Adipose tissue (tissue), 3 donors: ENCODE results near the gene AIFM2. TPM values are rescaled to one million over a fixed set of nuclear protein-coding genes. Genes with fewer than 3 reads are reported as not detected.
A peak's percentile ranks its signal among the peaks of the same experiment; 100 is the strongest.
"Not testable (repeated sequence)": the region's sequence is repeated elsewhere in the genome, so short reads cannot be mapped to it uniquely, and the experiment has no call there.

Experiments used
- H3K27ac ChIP-seq: one replicate; pipeline ENCODE4 v1.5.1; 2013; ENCODE audit warnings: low read depth, low read length
- WGBS, 3 donors: extraction: QIAGEN DNeasy Blood & Tissue Kit; methylation state at CpG; one replicate each; pipeline ENCODE4 v1.1.7; 2013; 5-methylcytosine and 5-hydroxymethylcytosine counted together
- polyA plus RNA-seq, 3 donors: library from polyadenylated mRNA; stranded (reverse); fragments of 200-250 nt; gene quantifications; one replicate each; pipeline ENCODE4 v1.2.3, GENCODE V29; 2013
- donor health status: healthy with polysubstance abuse.
- donor health status: Bipolar disorder and iron deficiency.
- donor health status: healthy.

The AIFM2 gene
- 10 to 100 TPM; 12.3 to 88.0 (median 24.6) TPM for polyA plus RNA-seq

DNA sequence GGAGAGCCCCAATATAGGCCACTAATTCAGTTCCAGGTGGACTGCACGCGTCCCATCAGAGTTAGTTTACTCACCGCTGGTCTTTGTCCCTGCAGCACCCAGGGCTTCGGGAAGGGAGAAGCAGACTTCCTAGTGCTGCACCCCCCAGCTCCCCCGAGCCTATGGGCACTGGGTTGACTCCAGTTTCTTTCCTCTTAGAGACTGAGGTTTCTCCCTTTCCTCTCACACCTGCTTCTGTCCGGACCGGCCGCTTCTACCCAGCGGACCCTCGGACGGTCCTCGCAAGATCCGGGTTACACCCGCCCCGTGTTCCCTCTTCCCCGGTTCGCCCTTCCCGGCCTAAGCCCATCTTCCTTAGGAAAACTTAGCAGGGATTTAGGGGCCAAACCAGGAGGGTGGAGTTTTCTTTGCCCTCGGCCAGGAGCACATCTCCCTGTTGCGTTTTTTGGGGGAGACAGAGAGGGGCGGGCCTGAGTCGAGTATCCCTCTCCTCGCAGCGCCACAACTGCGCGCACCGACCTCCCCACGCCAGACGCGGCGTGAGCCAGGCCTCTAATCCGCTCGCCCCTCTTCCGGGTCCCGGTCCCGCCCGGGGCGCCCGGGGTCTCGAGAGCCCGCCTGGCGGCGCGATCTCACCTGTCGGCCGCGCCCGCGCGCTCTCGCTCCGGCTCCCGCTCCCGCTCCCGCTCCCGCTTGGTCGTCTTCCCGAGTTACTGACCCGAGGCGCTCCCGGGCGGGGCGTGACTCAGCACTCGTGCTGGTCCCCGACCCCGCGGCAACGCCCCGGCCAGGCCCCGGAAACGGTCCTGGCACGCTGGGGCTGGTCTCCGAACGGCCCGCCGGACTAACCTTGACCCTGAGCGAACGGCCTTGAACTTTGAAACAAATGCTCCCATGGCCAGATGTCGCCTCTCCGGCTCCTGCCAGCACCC is at the start of gene AIFM2:
Gene AIFM2 (minus strand): TSS at position 728 of the 932 bp plus-strand sequence. CDS start 8,741 bp downstream, outside the sequence.
- no peak within 1 kb of the TSS for H3K27ac ChIP-seq
- WGBS, 3 donors, result 3 to 7% (median 4%) methylated on average over 58 to 80 of the region's 80 CpGs

DNA sequence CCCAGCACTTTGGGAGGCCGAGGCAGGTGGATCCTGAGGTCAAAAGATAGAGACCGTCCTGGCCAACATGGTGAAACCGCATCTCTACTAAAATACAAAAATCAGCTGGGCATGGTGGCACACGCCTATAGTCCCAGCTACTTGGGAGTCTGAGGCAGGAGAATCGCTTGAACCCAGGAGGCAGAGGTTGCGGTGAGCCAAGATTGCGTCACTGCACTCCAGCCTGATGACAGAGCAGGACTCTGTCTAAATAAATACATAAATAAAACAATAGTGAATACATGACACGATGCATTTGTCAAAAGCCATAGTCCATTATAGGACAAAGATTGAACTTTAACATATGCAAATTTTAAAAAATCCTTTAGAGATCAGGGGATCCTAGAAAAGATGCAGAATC is 46.6 kb upstream of the AIFM2 start:
- H3K27ac ChIP-seq, result not testable (repeated sequence)
- WGBS, 3 donors, result 89 to 95% (median 91%) methylated on average over 8 of the region's 8 CpGs

GRCh38 chr10:70178139-70178725 is 45.6 kb upstream of the AIFM2 start:
- 78 to 84% (median 81%) methylated on average over 4 of the region's 4 CpGs for WGBS, 3 donors
- no peak overlapping the region for H3K27ac ChIP-seq

DNA sequence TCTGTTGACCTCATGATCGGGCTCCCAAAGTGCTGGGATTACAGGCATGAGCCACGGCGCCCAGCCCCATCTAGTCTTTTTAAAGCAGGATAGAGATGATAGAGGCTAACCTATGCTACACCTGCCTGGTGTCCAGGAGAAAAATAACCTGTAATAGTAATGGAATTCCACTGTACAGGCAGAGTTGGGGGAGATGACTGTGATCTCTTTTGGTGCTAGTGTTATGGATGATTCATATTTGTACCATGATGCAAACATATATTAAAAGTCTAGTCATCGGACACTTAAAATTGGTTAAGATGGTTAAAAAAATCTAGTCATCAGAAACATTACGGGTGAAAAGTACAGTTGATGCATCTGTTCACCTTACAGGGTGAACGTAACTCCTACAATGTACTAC is 43.8 kb upstream of the AIFM2 start:
- 76 to 78% (median 76%) methylated on average over 6 of the region's 6 CpGs for WGBS, 3 donors

DNA sequence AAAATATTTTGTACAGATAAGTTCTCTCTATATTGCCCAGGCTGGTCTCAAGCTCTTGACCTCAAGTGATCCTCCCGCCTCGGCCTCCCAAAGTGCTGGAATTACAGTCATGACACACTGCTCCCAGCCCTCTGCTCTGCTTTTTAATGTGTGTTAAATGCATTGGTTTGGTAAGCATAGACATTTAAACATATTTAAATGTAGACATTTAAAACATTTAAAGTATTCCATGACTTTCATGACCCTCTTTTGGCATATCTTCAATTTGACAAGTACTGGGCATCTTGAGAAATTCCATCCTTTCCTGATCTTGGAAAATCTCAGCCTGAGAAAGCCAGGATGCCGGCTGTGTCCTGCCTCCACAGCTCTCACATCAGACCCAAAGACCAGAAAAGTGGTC is 42.9 kb upstream of the AIFM2 start:
- no peak overlapping the region for H3K27ac ChIP-seq
- WGBS, 3 donors, result 90 to 94% (median 92%) methylated on average over 3 of the region's 3 CpGs

More for the DNA sequence above, 43.8 kb upstream of the AIFM2 start:
- no peak overlapping the region for H3K27ac ChIP-seq

DNA sequence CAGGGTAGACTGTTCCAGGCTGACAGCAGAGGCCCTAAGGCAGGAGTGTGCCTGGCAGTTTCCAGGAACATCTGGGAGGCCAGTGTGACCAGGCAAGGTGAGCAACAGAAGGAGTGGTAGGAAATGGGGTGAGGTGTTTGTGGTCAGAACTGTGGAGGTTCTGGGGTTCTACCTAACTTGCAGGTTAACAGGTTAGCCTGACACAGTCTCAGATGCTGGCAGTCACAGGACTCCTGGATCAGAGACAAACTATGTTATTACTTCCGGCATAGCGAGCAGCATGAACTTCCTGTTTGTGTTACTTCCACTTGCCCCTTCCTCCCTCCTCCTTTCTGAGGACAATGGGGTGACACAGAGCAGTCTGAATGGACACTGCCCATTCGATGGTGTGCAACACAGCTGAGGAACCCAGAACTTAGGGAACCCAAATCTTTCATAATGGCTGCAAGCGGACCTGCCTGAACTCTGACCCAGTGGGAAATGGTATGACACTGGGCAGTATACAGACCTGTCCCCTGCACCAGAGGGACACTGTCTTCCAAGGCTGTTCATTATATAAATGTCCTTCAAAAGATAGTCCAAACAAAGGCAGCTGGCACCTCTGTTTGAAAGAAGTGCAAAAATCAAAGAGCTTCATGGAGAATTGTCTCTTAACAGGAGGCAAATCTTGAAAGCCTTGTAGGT is 41.6 kb upstream of the AIFM2 start:
- WGBS, 3 donors, result 38 to 43% (median 41%) methylated on average over 4 of the region's 4 CpGs
- H3K27ac ChIP-seq, result no peak overlapping the region

GRCh38 chr10:70169649-70170364 is 37.2 kb upstream of the AIFM2 start:
- H3K27ac ChIP-seq, result peak overlapping the region; percentile 63
- 1% methylated on average over 33 to 40 of the region's 40 CpGs for WGBS, 3 donors

GRCh38 chr10:70169011-70169410 is 36.4 kb upstream of the AIFM2 start:
- WGBS, 3 donors, result 18 to 42% (median 18%) methylated on average over 2 of the region's 2 CpGs
- H3K27ac ChIP-seq, result no peak overlapping the region

GRCh38 chr10:70167246-70167645 is 34.6 kb upstream of the AIFM2 start:
- 84 to 90% (median 86%) methylated on average over 7 of the region's 7 CpGs for WGBS, 3 donors

DNA sequence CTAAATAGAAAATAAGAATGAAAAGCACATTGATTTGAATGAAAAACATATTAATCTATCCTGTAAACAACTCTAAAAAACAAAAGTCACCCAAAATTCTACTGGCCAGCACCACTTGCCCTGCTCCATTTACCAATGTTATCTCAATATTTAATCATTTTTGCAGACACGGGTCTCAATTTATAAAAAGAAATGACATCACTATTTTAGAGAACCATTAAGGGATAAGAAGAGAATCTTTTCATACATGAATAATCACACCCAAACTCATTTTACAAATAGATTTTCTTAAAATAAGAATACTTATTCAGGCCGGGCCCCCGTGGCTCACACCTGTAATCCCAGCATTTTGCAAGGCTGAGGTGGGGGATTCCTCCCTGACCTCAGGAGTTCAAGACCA is 33.8 kb upstream of the AIFM2 start:
- 74 to 83% (median 77%) methylated on average over 3 of the region's 3 CpGs for WGBS, 3 donors
- H3K27ac ChIP-seq, result no peak overlapping the region

More at GRCh38 chr10:70167246-70167645, 34.6 kb upstream of the AIFM2 start:
- no peak overlapping the region for H3K27ac ChIP-seq

GRCh38 chr10:70164163-70164562 is 31.5 kb upstream of the AIFM2 start:
- WGBS, 3 donors, result 47 to 64% (median 56%) methylated on average over 3 of the region's 3 CpGs
- no peak overlapping the region for H3K27ac ChIP-seq

GRCh38 chr10:70163448-70163847 is 30.8 kb upstream of the AIFM2 start:
- H3K27ac ChIP-seq, result no peak overlapping the region

DNA sequence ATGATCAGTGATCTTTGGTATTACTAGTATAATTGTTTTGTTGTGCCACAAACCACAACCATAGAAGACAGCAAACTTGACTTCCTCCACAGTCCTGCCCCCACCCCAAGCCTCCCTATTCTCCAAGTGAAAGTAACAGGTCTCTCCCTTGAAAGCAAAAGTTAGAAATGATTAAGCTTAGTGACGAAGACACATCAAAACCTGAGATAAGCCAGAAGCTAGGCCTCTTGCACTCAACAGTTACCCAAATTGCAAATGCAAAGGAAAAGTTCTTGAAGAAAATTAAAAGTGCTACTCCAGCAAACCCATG is 30.2 kb upstream of the AIFM2 start:
- H3K27ac ChIP-seq, result no peak overlapping the region
- WGBS, 3 donors, result 21 to 33% (median 33%) methylated on average over 1 of the region's 1 CpG

More at GRCh38 chr10:70163448-70163847, 30.8 kb upstream of the AIFM2 start:
- 86 to 95% (median 90%) methylated on average over 4 of the region's 4 CpGs for WGBS, 3 donors

GRCh38 chr10:70162151-70162891 is 29.7 kb upstream of the AIFM2 start:
- no peak overlapping the region for H3K27ac ChIP-seq

GRCh38 chr10:70160798-70161197 is 28.2 kb upstream of the AIFM2 start:
- no peak overlapping the region for H3K27ac ChIP-seq
- WGBS, 3 donors, result 30 to 66% (median 62%) methylated on average over 1 of the region's 1 CpG

More at GRCh38 chr10:70162151-70162891, 29.7 kb upstream of the AIFM2 start:
- 75 to 81% (median 78%) methylated on average over 1 of the region's 2 CpGs for WGBS, 3 donors

- WGBS, 3 donors, result 29 to 94% (median 66%) methylated on average over 3 of the region's 3 CpGs
Measured at GRCh38 chr10:70159366-70159765, 26.7 kb upstream of the AIFM2 start.

GRCh38 chr10:70158113-70158512 is 25.5 kb upstream of the AIFM2 start:
- no peak overlapping the region for H3K27ac ChIP-seq
- 50 to 66% (median 51%) methylated on average over 2 of the region's 2 CpGs for WGBS, 3 donors

More at GRCh38 chr10:70159366-70159765, 26.7 kb upstream of the AIFM2 start:
- not testable (repeated sequence) for H3K27ac ChIP-seq
